ENCODE results near the gene PRICKLE4. TPM values are rescaled to one million over a fixed set of nuclear protein-coding genes. Genes with fewer than 3 reads are reported as not detected.

The PRICKLE4 gene
- total and polyA plus RNA-seq, 2 experiments from 2014 or later = 0.48 to 0.66 TPM

DNA sequence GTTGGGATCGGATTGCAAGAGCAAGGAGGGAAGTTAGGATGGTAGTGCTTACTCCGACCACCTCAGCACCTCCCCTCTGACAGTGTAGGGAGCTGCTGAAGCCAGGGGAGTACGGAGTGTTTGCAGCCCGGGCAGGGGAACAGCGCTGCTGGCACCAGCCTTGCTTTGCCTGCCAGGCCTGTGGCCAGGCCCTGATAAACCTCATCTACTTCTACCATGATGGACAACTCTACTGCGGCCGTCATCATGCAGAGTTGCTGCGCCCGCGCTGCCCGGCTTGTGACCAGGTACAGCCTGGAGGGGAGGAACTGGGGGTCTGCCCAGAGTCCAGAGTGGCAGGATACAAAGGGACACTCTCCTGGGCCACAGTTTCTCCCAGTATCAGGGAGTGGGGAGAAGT is 4.7 kb downstream of the PRICKLE4 start:
- TF ChIP-seq, protein P1, sequence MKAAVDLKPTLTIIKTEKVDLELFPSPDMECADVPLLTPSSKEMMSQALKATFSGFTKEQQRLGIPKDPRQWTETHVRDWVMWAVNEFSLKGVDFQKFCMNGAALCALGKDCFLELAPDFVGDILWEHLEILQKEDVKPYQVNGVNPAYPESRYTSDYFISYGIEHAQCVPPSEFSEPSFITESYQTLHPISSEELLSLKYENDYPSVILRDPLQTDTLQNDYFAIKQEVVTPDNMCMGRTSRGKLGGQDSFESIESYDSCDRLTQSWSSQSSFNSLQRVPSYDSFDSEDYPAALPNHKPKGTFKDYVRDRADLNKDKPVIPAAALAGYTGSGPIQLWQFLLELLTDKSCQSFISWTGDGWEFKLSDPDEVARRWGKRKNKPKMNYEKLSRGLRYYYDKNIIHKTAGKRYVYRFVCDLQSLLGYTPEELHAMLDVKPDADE (IDR thresholded peaks at IDR 0.05) = no peak
- TF ChIP-seq, protein P2, sequence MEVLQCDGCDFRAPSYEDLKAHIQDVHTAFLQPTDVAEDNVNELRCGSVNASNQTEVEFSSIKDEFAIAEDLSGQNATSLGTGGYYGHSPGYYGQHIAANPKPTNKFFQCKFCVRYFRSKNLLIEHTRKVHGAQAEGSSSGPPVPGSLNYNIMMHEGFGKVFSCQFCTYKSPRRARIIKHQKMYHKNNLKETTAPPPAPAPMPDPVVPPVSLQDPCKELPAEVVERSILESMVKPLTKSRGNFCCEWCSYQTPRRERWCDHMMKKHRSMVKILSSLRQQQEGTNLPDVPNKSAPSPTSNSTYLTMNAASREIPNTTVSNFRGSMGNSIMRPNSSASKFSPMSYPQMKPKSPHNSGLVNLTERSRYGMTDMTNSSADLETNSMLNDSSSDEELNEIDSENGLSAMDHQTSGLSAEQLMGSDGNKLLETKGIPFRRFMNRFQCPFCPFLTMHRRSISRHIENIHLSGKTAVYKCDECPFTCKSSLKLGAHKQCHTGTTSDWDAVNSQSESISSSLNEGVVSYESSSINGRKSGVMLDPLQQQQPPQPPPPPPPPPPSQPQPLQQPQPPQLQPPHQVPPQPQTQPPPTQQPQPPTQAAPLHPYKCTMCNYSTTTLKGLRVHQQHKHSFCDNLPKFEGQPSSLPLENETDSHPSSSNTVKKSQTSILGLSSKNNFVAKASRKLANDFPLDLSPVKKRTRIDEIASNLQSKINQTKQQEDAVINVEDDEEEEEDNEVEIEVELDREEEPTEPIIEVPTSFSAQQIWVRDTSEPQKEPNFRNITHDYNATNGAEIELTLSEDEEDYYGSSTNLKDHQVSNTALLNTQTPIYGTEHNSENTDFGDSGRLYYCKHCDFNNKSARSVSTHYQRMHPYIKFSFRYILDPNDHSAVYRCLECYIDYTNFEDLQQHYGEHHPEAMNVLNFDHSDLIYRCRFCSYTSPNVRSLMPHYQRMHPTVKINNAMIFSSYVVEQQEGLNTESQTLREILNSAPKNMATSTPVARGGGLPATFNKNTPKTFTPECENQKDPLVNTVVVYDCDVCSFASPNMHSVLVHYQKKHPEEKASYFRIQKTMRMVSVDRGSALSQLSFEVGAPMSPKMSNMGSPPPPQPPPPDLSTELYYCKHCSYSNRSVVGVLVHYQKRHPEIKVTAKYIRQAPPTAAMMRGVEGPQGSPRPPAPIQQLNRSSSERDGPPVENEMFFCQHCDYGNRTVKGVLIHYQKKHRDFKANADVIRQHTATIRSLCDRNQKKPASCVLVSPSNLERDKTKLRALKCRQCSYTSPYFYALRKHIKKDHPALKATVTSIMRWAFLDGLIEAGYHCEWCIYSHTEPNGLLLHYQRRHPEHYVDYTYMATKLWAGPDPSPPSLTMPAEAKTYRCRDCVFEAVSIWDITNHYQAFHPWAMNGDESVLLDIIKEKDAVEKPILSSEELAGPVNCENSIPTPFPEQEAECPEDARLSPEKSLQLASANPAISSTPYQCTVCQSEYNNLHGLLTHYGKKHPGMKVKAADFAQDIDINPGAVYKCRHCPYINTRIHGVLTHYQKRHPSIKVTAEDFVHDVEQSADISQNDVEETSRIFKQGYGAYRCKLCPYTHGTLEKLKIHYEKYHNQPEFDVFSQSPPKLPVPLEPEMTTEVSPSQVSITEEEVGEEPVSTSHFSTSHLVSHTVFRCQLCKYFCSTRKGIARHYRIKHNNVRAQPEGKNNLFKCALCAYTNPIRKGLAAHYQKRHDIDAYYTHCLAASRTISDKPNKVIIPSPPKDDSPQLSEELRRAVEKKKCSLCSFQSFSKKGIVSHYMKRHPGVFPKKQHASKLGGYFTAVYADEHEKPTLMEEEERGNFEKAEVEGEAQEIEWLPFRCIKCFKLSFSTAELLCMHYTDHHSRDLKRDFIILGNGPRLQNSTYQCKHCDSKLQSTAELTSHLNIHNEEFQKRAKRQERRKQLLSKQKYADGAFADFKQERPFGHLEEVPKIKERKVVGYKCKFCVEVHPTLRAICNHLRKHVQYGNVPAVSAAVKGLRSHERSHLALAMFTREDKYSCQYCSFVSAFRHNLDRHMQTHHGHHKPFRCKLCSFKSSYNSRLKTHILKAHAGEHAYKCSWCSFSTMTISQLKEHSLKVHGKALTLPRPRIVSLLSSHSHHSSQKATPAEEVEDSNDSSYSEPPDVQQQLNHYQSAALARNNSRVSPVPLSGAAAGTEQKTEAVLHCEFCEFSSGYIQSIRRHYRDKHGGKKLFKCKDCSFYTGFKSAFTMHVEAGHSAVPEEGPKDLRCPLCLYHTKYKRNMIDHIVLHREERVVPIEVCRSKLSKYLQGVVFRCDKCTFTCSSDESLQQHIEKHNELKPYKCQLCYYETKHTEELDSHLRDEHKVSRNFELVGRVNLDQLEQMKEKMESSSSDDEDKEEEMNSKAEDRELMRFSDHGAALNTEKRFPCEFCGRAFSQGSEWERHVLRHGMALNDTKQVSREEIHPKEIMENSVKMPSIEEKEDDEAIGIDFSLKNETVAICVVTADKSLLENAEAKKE (CRISPR knock-in tag; IDR thresholded peaks at IDR 0.05) = no peak
- no peak for TF ChIP-seq EZH2phosphoT487 (IDR thresholded peaks at IDR 0.05; ENCODE audit: unreplicated experiment)
- TF ChIP-seq, protein P3, sequence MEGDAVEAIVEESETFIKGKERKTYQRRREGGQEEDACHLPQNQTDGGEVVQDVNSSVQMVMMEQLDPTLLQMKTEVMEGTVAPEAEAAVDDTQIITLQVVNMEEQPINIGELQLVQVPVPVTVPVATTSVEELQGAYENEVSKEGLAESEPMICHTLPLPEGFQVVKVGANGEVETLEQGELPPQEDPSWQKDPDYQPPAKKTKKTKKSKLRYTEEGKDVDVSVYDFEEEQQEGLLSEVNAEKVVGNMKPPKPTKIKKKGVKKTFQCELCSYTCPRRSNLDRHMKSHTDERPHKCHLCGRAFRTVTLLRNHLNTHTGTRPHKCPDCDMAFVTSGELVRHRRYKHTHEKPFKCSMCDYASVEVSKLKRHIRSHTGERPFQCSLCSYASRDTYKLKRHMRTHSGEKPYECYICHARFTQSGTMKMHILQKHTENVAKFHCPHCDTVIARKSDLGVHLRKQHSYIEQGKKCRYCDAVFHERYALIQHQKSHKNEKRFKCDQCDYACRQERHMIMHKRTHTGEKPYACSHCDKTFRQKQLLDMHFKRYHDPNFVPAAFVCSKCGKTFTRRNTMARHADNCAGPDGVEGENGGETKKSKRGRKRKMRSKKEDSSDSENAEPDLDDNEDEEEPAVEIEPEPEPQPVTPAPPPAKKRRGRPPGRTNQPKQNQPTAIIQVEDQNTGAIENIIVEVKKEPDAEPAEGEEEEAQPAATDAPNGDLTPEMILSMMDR (conservative IDR thresholded peaks at IDR 0.05; ENCODE audit: low read depth in 2 of 2) = no peak
- no peak for TF ChIP-seq ZNF114 (CRISPR knock-in tag; IDR thresholded peaks at IDR 0.05)
- no peak for TF ChIP-seq NANOG (IDR thresholded peaks at IDR 0.05; ENCODE audit: borderline replicate concordance)
- TF ChIP-seq STAT1 (IDR thresholded peaks at IDR 0.05; ENCODE audit: unreplicated experiment) = no peak
- TF ChIP-seq CREB1 (CRISPR knock-in tag; IDR thresholded peaks at IDR 0.05; ENCODE audit: low read depth) = no peak
- no peak for TF ChIP-seq EZH2 (IDR thresholded peaks at IDR 0.05; ENCODE audit: low read depth, unreplicated experiment)
- TF ChIP-seq POLR2AphosphoS5 (IDR thresholded peaks at IDR 0.05; ENCODE audit: low read depth) = no peak
- TF ChIP-seq, protein P4, sequence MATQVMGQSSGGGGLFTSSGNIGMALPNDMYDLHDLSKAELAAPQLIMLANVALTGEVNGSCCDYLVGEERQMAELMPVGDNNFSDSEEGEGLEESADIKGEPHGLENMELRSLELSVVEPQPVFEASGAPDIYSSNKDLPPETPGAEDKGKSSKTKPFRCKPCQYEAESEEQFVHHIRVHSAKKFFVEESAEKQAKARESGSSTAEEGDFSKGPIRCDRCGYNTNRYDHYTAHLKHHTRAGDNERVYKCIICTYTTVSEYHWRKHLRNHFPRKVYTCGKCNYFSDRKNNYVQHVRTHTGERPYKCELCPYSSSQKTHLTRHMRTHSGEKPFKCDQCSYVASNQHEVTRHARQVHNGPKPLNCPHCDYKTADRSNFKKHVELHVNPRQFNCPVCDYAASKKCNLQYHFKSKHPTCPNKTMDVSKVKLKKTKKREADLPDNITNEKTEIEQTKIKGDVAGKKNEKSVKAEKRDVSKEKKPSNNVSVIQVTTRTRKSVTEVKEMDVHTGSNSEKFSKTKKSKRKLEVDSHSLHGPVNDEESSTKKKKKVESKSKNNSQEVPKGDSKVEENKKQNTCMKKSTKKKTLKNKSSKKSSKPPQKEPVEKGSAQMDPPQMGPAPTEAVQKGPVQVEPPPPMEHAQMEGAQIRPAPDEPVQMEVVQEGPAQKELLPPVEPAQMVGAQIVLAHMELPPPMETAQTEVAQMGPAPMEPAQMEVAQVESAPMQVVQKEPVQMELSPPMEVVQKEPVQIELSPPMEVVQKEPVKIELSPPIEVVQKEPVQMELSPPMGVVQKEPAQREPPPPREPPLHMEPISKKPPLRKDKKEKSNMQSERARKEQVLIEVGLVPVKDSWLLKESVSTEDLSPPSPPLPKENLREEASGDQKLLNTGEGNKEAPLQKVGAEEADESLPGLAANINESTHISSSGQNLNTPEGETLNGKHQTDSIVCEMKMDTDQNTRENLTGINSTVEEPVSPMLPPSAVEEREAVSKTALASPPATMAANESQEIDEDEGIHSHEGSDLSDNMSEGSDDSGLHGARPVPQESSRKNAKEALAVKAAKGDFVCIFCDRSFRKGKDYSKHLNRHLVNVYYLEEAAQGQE (IDR thresholded peaks at IDR 0.05; ENCODE audit: unreplicated experiment) = no peak
- TF ChIP-seq ZNF331 (CRISPR knock-in tag; IDR thresholded peaks at IDR 0.05; ENCODE audit: low read depth) = no peak
- no peak for TF ChIP-seq JUNB (IDR thresholded peaks at IDR 0.05; ENCODE audit: unreplicated experiment)
- no peak for DNase-seq (ENCODE audit: low spot score)
- Mint-ChIP-seq H3K27ac (no peak overlapping the region), H3K27me3 (ENCODE audit: insufficient read depth, low read depth, poor library complexity) (peaks cover 56% of the 10 kb centered on the region), H3K36me3 (ENCODE audit: low read depth) (peaks cover 21% of the 10 kb centered on the region), H3K9me3 (peaks cover 7% of the 10 kb centered on the region; the same call in 2 of the 3 replicates), H3K4me3 (peak overlapping the region; percentile 94), H3K4me1 (peaks cover 23% of the 10 kb centered on the region)
- Histone ChIP-seq H3K4me1 (ENCODE audit: insufficient read depth) (peaks cover 22% of the 10 kb centered on the region), H3K4me3 (0 out of 2 replicates have a peak overlapping the region, but pooled peaks have one; percentile 21), H3F3A (replicated peaks; ENCODE audit: low read depth) (peaks cover 10% of the 10 kb centered on the region; the same call in 1 of the 2 replicates), H3K4me2 (peak overlapping the region; percentile 62; the same call in 1 of the 2 replicates), H3K36me3 (ENCODE audit: insufficient read depth) (peaks cover 12% of the 10 kb centered on the region; the same call in 1 of the 2 replicates), H3K9me2 (ENCODE audit: insufficient read depth) (no peaks in the 10 kb centered on the region), H2AFZ (no peak overlapping the region), H4K20me1 (replicated peaks; ENCODE audit: insufficient read depth) (peaks cover 3% of the 10 kb centered on the region; the same call in 1 of the 2 replicates), H3K79me2 (replicated peaks; ENCODE audit: insufficient read depth) (peaks cover 22% of the 10 kb centered on the region), H3K27ac (ENCODE audit: low read depth) (no peak overlapping the region), H3K27me3 (ENCODE audit: insufficient read depth) (peaks cover 54% of the 10 kb centered on the region)
- ATAC-seq = no peak

Data from GM23338 (cell line).